NCI-H446 (cell line): ENCODE results near the gene UHRF2.
"Not testable (repeated sequence)": the region's sequence is repeated elsewhere in the genome, so short reads cannot be mapped to it uniquely, and the experiment has no call there.

Source experiments
- DNase-seq, 2 experiments: peaks; one replicate each; lab custom pipeline; 2025; lab: John Stamatoyannopoulos, UW

The UHRF2 gene

GRCh38 chr9:6489099-6489498 is 76.1 kb downstream of the UHRF2 start:
- DNase-seq = no peak

GRCh38 chr9:6490863-6491262 is 77.9 kb downstream of the UHRF2 start:
- no peak for DNase-seq

GRCh38 chr9:6495466-6495865 is 82.5 kb downstream of the UHRF2 start:
- no peak for DNase-seq

GRCh38 chr9:6498982-6499381 is 86.0 kb downstream of the UHRF2 start:
- no peak for DNase-seq

GRCh38 chr9:6501526-6502210 is 88.7 kb downstream of the UHRF2 start:
- DNase-seq = no peak

- DNase-seq = no peak
Observed at GRCh38 chr9:6502399-6502798, 89.4 kb downstream of the UHRF2 start.

GRCh38 chr9:6506571-6506970 is 93.6 kb downstream of the UHRF2 start:
- DNase-seq = no peak

GRCh38 chr9:6512085-6512657 is 99.2 kb downstream of the UHRF2 start:
- no peak for DNase-seq

- DNase-seq = no peak
Observed at GRCh38 chr9:6522263-6522662, 109.3 kb downstream of the UHRF2 start.

GRCh38 chr9:6525326-6526045 is 112.5 kb downstream of the UHRF2 start:
- DNase-seq = no peak

GRCh38 chr9:6535594-6535993 is 122.6 kb downstream of the UHRF2 start:
- no peak for DNase-seq

GRCh38 chr9:6538666-6539071 is 125.7 kb downstream of the UHRF2 start:
- no peak for DNase-seq

GRCh38 chr9:6542617-6543016 is 129.6 kb downstream of the UHRF2 start:
- DNase-seq = not testable (repeated sequence)

- no peak for DNase-seq
Observed at GRCh38 chr9:6543204-6543603, 130.2 kb downstream of the UHRF2 start.

GRCh38 chr9:6545017-6545691 is 132.2 kb downstream of the UHRF2 start:
- DNase-seq = no peak

GRCh38 chr9:6549106-6549800 is 136.3 kb downstream of the UHRF2 start:
- no peak for DNase-seq

- DNase-seq = no peak
Observed at GRCh38 chr9:6551136-6551535, 138.1 kb downstream of the UHRF2 start.

GRCh38 chr9:6552033-6552432 is 139.0 kb downstream of the UHRF2 start:
- peak; percentile 31 to 72 for DNase-seq

GRCh38 chr9:6552498-6553121 is 139.6 kb downstream of the UHRF2 start:
- DNase-seq = no peak

GRCh38 chr9:6553866-6554265 is 140.9 kb downstream of the UHRF2 start:
- no peak for DNase-seq
